Measurements from ENCODE around the gene ZNF80.

DNA sequence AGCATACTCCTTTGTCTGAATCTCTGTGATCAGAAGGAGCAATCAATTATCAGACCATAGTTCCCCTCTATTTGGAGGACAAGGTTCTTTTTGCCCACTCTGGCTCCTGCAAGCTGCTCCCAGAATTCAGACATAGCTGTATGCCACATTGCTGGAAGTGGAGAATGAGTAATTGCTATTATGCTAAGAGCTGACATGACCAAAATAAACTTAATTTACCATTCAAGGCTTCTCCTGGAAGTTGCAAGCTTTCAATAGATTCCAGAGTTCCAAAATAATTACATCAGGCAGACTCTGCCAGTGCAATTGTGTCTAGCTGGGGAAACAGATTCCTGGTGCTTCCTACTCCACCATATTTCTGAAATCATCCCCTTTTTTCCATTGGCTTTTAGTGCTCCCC lies 50.9 kb downstream of the ZNF80 start:
- TF ChIP-seq SUZ12 (IDR thresholded peaks at IDR 0.05; ENCODE audit: extremely low read depth, insufficient read depth, insufficient read length) (no peak), ZNF274 (IDR thresholded peaks at IDR 0.05; ENCODE audit: low read depth, low read length) (no peak), YY1 (IDR thresholded peaks at IDR 0.05; ENCODE audit: insufficient read depth, insufficient read length) (no peak)

All from NT2/D1 (cell line).